HL-60 (cell line): ENCODE measurements around the gene FAM89B.

Source experiments
- CTCF ChIP-seq: IDR thresholded peaks from one replicate; pipeline ENCODE4 v1.5.1; 2011; ENCODE audit warnings: low read length, control low read depth, inconsistent platforms; ENCODE audit not compliant: insufficient read depth
- GABPA ChIP-seq: IDR thresholded peaks from 2 replicates; pipeline ENCODE4 v1.6.1; 2012; ENCODE audit warnings: low read depth
- TF ChIP-seq, protein P1 (sequence below): IDR thresholded peaks from 2 replicates; pipeline ENCODE4 v1.6.1; 2012; ENCODE audit warnings: low read depth; ENCODE audit not compliant: insufficient replicate concordance

GRCh38 chr11:65541093-65541982 lies 31.0 kb upstream of the FAM89B start:
- TF ChIP-seq CTCF: no peak
- no peak for TF ChIP-seq GABPA
- TF ChIP-seq, protein P1, sequence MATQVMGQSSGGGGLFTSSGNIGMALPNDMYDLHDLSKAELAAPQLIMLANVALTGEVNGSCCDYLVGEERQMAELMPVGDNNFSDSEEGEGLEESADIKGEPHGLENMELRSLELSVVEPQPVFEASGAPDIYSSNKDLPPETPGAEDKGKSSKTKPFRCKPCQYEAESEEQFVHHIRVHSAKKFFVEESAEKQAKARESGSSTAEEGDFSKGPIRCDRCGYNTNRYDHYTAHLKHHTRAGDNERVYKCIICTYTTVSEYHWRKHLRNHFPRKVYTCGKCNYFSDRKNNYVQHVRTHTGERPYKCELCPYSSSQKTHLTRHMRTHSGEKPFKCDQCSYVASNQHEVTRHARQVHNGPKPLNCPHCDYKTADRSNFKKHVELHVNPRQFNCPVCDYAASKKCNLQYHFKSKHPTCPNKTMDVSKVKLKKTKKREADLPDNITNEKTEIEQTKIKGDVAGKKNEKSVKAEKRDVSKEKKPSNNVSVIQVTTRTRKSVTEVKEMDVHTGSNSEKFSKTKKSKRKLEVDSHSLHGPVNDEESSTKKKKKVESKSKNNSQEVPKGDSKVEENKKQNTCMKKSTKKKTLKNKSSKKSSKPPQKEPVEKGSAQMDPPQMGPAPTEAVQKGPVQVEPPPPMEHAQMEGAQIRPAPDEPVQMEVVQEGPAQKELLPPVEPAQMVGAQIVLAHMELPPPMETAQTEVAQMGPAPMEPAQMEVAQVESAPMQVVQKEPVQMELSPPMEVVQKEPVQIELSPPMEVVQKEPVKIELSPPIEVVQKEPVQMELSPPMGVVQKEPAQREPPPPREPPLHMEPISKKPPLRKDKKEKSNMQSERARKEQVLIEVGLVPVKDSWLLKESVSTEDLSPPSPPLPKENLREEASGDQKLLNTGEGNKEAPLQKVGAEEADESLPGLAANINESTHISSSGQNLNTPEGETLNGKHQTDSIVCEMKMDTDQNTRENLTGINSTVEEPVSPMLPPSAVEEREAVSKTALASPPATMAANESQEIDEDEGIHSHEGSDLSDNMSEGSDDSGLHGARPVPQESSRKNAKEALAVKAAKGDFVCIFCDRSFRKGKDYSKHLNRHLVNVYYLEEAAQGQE: no peak
